HEK293T (cell line): ENCODE results near the gene LAMA5.

Experiments used
- ARNT ChIP-seq: fragments of 450-650 bp; IDR thresholded peaks from 2 replicates; pipeline ENCODE4 v1.6.1; 2017; ENCODE audit warnings: mild to moderate bottlenecking
- BHLHE40 ChIP-seq: fragments of 450-650 bp; IDR thresholded peaks from 2 replicates; pipeline ENCODE4 v1.6.1; 2016; ENCODE audit warnings: mild to moderate bottlenecking, moderate library complexity, borderline replicate concordance
- ELF4 ChIP-seq: fragments of 450-650 bp; IDR thresholded peaks from 2 replicates; pipeline ENCODE4 v1.6.1; 2017; ENCODE audit warnings: antibody characterized with exemption
- FOXA1 ChIP-seq: fragments of 450-650 bp; IDR thresholded peaks from 2 replicates; pipeline ENCODE4 v1.6.1; 2016; ENCODE audit warnings: mild to moderate bottlenecking
- FOXK2 ChIP-seq: fragments of 450-650 bp; IDR thresholded peaks from 2 replicates; pipeline ENCODE4 v1.6.1; 2016; ENCODE audit warnings: mild to moderate bottlenecking
- FOXM1 ChIP-seq: fragments of 450-650 bp; IDR thresholded peaks from 2 replicates; pipeline ENCODE4 v1.6.1; 2017; ENCODE audit warnings: mild to moderate bottlenecking, borderline replicate concordance
- HDGF ChIP-seq: fragments of 450-650 bp; IDR thresholded peaks from 2 replicates; pipeline ENCODE4 v1.6.1; 2017; ENCODE audit warnings: antibody characterized with exemption, borderline replicate concordance
- L3MBTL2 ChIP-seq: fragments of 450-650 bp; conservative IDR thresholded peaks from 2 replicates; pipeline ENCODE4 v1.6.1; 2016; ENCODE audit warnings: mild to moderate bottlenecking
- LEF1 ChIP-seq: fragments of 450-650 bp; IDR thresholded peaks from 2 replicates; pipeline ENCODE4 v1.6.1; 2017; ENCODE audit warnings: mild to moderate bottlenecking, borderline replicate concordance
- NFRKB ChIP-seq: fragments of 450-650 bp; IDR thresholded peaks from 2 replicates; pipeline ENCODE4 v1.6.1; 2016; ENCODE audit warnings: mild to moderate bottlenecking, moderate library complexity
- SP1 ChIP-seq: fragments of 450-650 bp; IDR thresholded peaks from 2 replicates; pipeline ENCODE4 v1.6.1; 2017
- ZNF384 ChIP-seq: fragments of 450-650 bp; IDR thresholded peaks from 2 replicates; pipeline ENCODE4 v1.6.1; 2016

- TF ChIP-seq FOXM1 (no peak), FOXA1 (no peak), L3MBTL2 (no peak), SP1 (no peak), ARNT (no peak), BHLHE40 (no peak), LEF1 (no peak), HDGF (no peak), NFRKB (no peak), ZNF384 (no peak), FOXK2 (no peak), ELF4 (no peak)
These were observed 43.8 kb upstream of the LAMA5 start for GRCh38 chr20:62410746-62411478.
